ENCODE results near the gene ATXN7.

- TF ChIP-seq POLR2A (IDR thresholded peaks at IDR 0.05; ENCODE audit: low read depth) = no peak
- no peak for TF ChIP-seq EP300 (IDR thresholded peaks at IDR 0.05)
- TF ChIP-seq, protein P1, sequence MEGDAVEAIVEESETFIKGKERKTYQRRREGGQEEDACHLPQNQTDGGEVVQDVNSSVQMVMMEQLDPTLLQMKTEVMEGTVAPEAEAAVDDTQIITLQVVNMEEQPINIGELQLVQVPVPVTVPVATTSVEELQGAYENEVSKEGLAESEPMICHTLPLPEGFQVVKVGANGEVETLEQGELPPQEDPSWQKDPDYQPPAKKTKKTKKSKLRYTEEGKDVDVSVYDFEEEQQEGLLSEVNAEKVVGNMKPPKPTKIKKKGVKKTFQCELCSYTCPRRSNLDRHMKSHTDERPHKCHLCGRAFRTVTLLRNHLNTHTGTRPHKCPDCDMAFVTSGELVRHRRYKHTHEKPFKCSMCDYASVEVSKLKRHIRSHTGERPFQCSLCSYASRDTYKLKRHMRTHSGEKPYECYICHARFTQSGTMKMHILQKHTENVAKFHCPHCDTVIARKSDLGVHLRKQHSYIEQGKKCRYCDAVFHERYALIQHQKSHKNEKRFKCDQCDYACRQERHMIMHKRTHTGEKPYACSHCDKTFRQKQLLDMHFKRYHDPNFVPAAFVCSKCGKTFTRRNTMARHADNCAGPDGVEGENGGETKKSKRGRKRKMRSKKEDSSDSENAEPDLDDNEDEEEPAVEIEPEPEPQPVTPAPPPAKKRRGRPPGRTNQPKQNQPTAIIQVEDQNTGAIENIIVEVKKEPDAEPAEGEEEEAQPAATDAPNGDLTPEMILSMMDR (IDR thresholded peaks at IDR 0.05) = no peak
Measured at GRCh38 chr3:63980830-63981498, 117.3 kb downstream of the ATXN7 start.

Data from esophagus muscularis mucosa (tissue), 4 donors.